GM21423 (cell line): ENCODE results near the gene TMEM156.

Experiments used
- ATAC-seq: cut with Tn5 transposase; IDR thresholded peaks from one replicate; pipeline ENCODE4 v1.9.1; 2021; ENCODE audit warnings: mild to moderate bottlenecking, moderate library complexity; ENCODE audit not compliant: unreplicated experiment

TMEM156 gene

GRCh38 chr4:38928974-38929373, 103.2 kb downstream of the TMEM156 start:
- ATAC-seq, result no peak

- ATAC-seq, result no peak
Observed at GRCh38 chr4:38928568-38928967, 103.6 kb downstream of the TMEM156 start.

- ATAC-seq, result no peak
Observed at GRCh38 chr4:38926896-38927295, 105.3 kb downstream of the TMEM156 start.

- no peak for ATAC-seq
Observed at GRCh38 chr4:38925492-38926413, 106.5 kb downstream of the TMEM156 start.

- ATAC-seq, result no peak
Observed at GRCh38 chr4:38924353-38924752, 107.9 kb downstream of the TMEM156 start.

GRCh38 chr4:38923746-38924145, 108.5 kb downstream of the TMEM156 start:
- no peak for ATAC-seq

GRCh38 chr4:38921151-38921550, 111.1 kb downstream of the TMEM156 start:
- ATAC-seq, result no peak

- no peak for ATAC-seq
Observed at GRCh38 chr4:38920677-38921076, 111.5 kb downstream of the TMEM156 start.

GRCh38 chr4:38920186-38920585, 112.0 kb downstream of the TMEM156 start:
- ATAC-seq, result no peak

GRCh38 chr4:38919494-38919893, 112.7 kb downstream of the TMEM156 start:
- ATAC-seq, result no peak

GRCh38 chr4:38917481-38918025, 114.7 kb downstream of the TMEM156 start:
- ATAC-seq, result no peak
